ENCODE data around the gene CFAP99.
"Not testable (repeated sequence)": the region's sequence is repeated elsewhere in the genome, so short reads cannot be mapped to it uniquely, and the experiment has no call there.

DNA sequence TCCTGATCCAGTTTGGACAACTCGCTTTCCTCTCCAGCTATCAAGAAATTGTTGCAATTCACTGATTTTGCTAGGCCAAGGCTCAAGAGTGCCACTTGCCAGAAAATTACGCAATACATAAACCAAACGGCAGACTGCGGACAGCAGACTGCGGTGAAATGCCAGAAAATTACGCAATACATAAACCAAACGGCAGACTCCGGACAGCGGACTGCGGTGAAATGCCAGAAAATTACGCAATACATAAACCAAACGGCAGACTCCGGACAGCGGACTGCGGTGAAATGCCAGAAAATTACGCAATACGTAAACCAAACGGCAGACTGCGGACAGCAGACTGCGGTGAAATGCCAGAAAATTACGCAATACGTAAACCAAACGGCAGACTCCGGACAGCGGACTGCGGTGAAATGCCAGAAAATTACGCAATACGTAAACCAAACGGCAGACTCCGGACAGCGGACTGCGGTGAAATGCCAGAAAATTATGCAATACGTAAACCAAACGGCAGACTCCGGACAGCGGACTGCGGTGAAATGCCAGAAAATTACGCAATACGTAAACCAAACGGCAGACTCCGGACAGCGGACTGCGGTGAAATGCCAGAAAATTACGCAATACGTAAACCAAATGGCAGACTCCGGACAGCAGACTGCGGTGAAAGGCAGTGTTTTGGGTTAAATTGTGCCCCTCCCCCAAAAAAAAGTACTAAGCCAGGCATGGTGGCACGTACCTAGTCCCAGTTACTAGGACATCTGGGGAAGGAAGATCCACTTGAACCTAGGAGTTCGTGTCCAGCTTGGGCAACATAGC, 11.4 kb downstream of the CFAP99 start:
- TF ChIP-seq, protein P1, sequence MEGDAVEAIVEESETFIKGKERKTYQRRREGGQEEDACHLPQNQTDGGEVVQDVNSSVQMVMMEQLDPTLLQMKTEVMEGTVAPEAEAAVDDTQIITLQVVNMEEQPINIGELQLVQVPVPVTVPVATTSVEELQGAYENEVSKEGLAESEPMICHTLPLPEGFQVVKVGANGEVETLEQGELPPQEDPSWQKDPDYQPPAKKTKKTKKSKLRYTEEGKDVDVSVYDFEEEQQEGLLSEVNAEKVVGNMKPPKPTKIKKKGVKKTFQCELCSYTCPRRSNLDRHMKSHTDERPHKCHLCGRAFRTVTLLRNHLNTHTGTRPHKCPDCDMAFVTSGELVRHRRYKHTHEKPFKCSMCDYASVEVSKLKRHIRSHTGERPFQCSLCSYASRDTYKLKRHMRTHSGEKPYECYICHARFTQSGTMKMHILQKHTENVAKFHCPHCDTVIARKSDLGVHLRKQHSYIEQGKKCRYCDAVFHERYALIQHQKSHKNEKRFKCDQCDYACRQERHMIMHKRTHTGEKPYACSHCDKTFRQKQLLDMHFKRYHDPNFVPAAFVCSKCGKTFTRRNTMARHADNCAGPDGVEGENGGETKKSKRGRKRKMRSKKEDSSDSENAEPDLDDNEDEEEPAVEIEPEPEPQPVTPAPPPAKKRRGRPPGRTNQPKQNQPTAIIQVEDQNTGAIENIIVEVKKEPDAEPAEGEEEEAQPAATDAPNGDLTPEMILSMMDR (IDR thresholded peaks at IDR 0.05; ENCODE audit: low read depth, low read length, poor library complexity, severe bottlenecking), result not testable (repeated sequence)
- not testable (repeated sequence) for TF ChIP-seq EZH2phosphoT487 (IDR thresholded peaks at IDR 0.05; ENCODE audit: borderline replicate concordance, low read length)
